H9 (cell line): ENCODE results near the gene GSTM1. TPM values are rescaled to one million over a fixed set of nuclear protein-coding genes. Genes with fewer than 3 reads are reported as not detected.

Experiments
- DNase-seq: peaks from one replicate; pipeline ENCODE4 v3.0.0-alpha.2; 2017
- H2AFZ ChIP-seq: one replicate; pipeline ENCODE4 v1.6.1; 2013; ENCODE audit warnings: mild to moderate bottlenecking, low read length, control low read depth, moderate library complexity
- H2AK5ac ChIP-seq: 2 replicates; pipeline ENCODE4 v1.6.1; 2013; ENCODE audit warnings: low read length, control low read depth, mixed read lengths; ENCODE audit not compliant: insufficient read length
- H2BK120ac ChIP-seq: one replicate; pipeline ENCODE4 v1.6.1; 2013; ENCODE audit warnings: low read depth, mild to moderate bottlenecking, low read length, control low read depth, inconsistent platforms; ENCODE audit not compliant: poor library complexity, severe bottlenecking
- H2BK12ac ChIP-seq: 2 replicates; pipeline ENCODE4 v1.6.1; 2013; ENCODE audit warnings: low read length, control low read depth, mixed read lengths, low read depth; ENCODE audit not compliant: insufficient read length
- H2BK15ac ChIP-seq: 2 replicates; pipeline ENCODE4 v1.6.1; 2013; ENCODE audit warnings: low read depth, low read length, control low read depth
- H2BK20ac ChIP-seq: one replicate; pipeline ENCODE4 v1.6.1; 2013; ENCODE audit warnings: low read depth, mild to moderate bottlenecking, low read length, control low read depth, inconsistent platforms; ENCODE audit not compliant: poor library complexity, severe bottlenecking
- H2BK5ac ChIP-seq: 2 replicates; pipeline ENCODE4 v1.6.1; 2013; ENCODE audit warnings: low read length, control low read depth, mixed read lengths; ENCODE audit not compliant: insufficient read length
- H3K14ac ChIP-seq: 2 replicates; pipeline ENCODE4 v1.6.1; 2013; ENCODE audit warnings: low read length, control low read depth; ENCODE audit not compliant: insufficient read depth
- H3K18ac ChIP-seq: 2 replicates; pipeline ENCODE4 v1.6.1; 2013; ENCODE audit warnings: low read depth, mild to moderate bottlenecking, mixed read lengths, low read length, control low read depth; ENCODE audit not compliant: insufficient read length
- H3K23ac ChIP-seq: 2 replicates; pipeline ENCODE4 v1.6.1; 2013; ENCODE audit warnings: low read length, control low read depth, mixed read lengths, low read depth; ENCODE audit not compliant: insufficient read length
- H3K23me2 ChIP-seq: 2 replicates; pipeline ENCODE4 v1.6.1; 2013; ENCODE audit warnings: low read depth, mild to moderate bottlenecking, mixed read lengths, low read length, control low read depth; ENCODE audit not compliant: insufficient read length, poor library complexity, severe bottlenecking
- H3K27ac ChIP-seq: 2 replicates; pipeline ENCODE4 v1.5.1; 2013; ENCODE audit warnings: low read length, control low read depth, mixed read lengths, low read depth; ENCODE audit not compliant: insufficient read length
- H3K27me3 ChIP-seq: 2 replicates; pipeline ENCODE4 v1.6.1; 2013; ENCODE audit warnings: low read length, control low read depth, inconsistent platforms; ENCODE audit not compliant: insufficient read depth
- H3K4ac ChIP-seq: 2 replicates; pipeline ENCODE4 v1.6.1; 2013; ENCODE audit warnings: low read depth, mild to moderate bottlenecking, control low read depth, inconsistent platforms, low read length, moderate library complexity
- H3K4me1 ChIP-seq: 2 replicates; pipeline ENCODE4 v1.6.1; 2013; ENCODE audit warnings: low read length, control low read depth, inconsistent platforms; ENCODE audit not compliant: insufficient read depth
- H3K4me2 ChIP-seq: 2 replicates; pipeline ENCODE4 v1.6.1; 2013; ENCODE audit warnings: low read length, control low read depth, mixed read lengths; ENCODE audit not compliant: insufficient read length, insufficient read depth
- H3K56ac ChIP-seq: 2 replicates; pipeline ENCODE4 v1.6.1; 2013; ENCODE audit warnings: low read depth, mild to moderate bottlenecking, mixed read lengths, low read length, control low read depth; ENCODE audit not compliant: insufficient read length
- H3K79me1 ChIP-seq: 2 replicates; pipeline ENCODE4 v1.6.1; 2013; ENCODE audit warnings: low read depth, mild to moderate bottlenecking, moderate library complexity, low read length, control low read depth, inconsistent platforms; ENCODE audit not compliant: insufficient read depth, poor library complexity, severe bottlenecking
- H3K79me2 ChIP-seq: 2 replicates; pipeline ENCODE4 v1.6.1; 2013; ENCODE audit warnings: low read length, control low read depth, inconsistent platforms; ENCODE audit not compliant: insufficient read depth
- H3K9ac ChIP-seq: 2 replicates; pipeline ENCODE4 v1.6.1; 2013; ENCODE audit warnings: low read length, control low read depth, mixed read lengths; ENCODE audit not compliant: insufficient read length; ENCODE audit errors: extremely low read depth
- H3K9me3 ChIP-seq: one replicate; pipeline ENCODE4 v1.6.1; 2013; ENCODE audit warnings: low read depth, low read length, inconsistent platforms; ENCODE audit not compliant: control insufficient read depth
- H3T11ph ChIP-seq: one replicate; pipeline ENCODE4 v1.6.1; 2013; ENCODE audit warnings: mild to moderate bottlenecking, low read length, control low read depth, inconsistent platforms
- H4K20me1 ChIP-seq: one replicate; pipeline ENCODE4 v1.6.1; 2013; ENCODE audit not compliant: control insufficient read depth, insufficient read length, insufficient read depth
- H4K5ac ChIP-seq: 2 replicates; pipeline ENCODE4 v1.6.1; 2013; ENCODE audit warnings: low read depth, mild to moderate bottlenecking, mixed read lengths, low read length, control low read depth; ENCODE audit not compliant: insufficient read length
- H4K8ac ChIP-seq: replicated peaks from 2 replicates; pipeline ENCODE4 v1.6.1; 2013; ENCODE audit warnings: low read length, control low read depth, mixed read lengths, low read depth; ENCODE audit not compliant: insufficient read length
- H4K91ac ChIP-seq: 2 replicates; pipeline ENCODE4 v1.6.1; 2013; ENCODE audit warnings: low read depth, mild to moderate bottlenecking, moderate library complexity, mixed read lengths, low read length, control low read depth; ENCODE audit not compliant: insufficient read length
- H3K27ac Mint-ChIP-seq, 3 experiments: 2 replicates in 2 of 3; 3 replicates in 1 of 3; pipeline ENCODE4 v1.8.0; 2020 to 2021; ENCODE audit warnings: mixed read lengths in 3 of 3, mild to moderate bottlenecking in 1 of 3, moderate library complexity in 1 of 3
- H3K27me3 Mint-ChIP-seq: 2 replicates; pipeline ENCODE4 v1.8.0; 2021; ENCODE audit warnings: low read depth, mild to moderate bottlenecking, moderate library complexity, mixed read lengths
- H3K36me3 Mint-ChIP-seq, 3 experiments: 2 replicates in 2 of 3; 3 replicates in 1 of 3; pipeline ENCODE4 v1.8.0; 2020 to 2021; ENCODE audit warnings: low read depth in 3 of 3, mixed read lengths in 3 of 3; ENCODE audit not compliant: insufficient read depth in 1 of 3
- H3K4me1 Mint-ChIP-seq, 2 experiments: 2 replicates each; pipeline ENCODE4 v1.8.0; 2020; ENCODE audit warnings: mixed read lengths in 2 of 2
- H3K4me3 Mint-ChIP-seq, 2 experiments: 2 replicates in 1 of 2; 3 replicates in 1 of 2; pipeline ENCODE4 v1.8.0; 2020 to 2021; ENCODE audit warnings: mild to moderate bottlenecking in 2 of 2, mixed read lengths in 2 of 2, moderate library complexity in 1 of 2
- H3K9me3 Mint-ChIP-seq, 2 experiments: 2 replicates in 1 of 2; 3 replicates in 1 of 2; pipeline ENCODE4 v1.8.0; 2020; ENCODE audit warnings: mild to moderate bottlenecking in 2 of 2, mixed read lengths in 2 of 2, moderate library complexity in 1 of 2
- CTCF ChIP-seq: fragments of 200-600 bp; sonication (generic); conservative IDR thresholded peaks from 3 replicates; pipeline ENCODE4 v1.8.0; 2021; ENCODE audit warnings: antibody characterized with exemption, mild to moderate bottlenecking
- WGBS: extraction: QIAGEN DNeasy Blood & Tissue Kit; methylation state at CpG from one replicate; pipeline ENCODE4 v1.1.7; 2013; ENCODE audit warnings: missing lambda C conversion rate, low lambda C conversion rate, mixed read lengths; ENCODE audit not compliant: insufficient read length; ENCODE audit errors: extremely low coverage; 5-methylcytosine and 5-hydroxymethylcytosine counted together
- total RNA-seq: library from RNA; stranded (reverse); gene quantifications from 2 replicates; pipeline ENCODE4 v1.2.1, GENCODE V29; 2021

GSTM1 gene
- total RNA-seq, 1 experiment from 2014 or later = 19.5 TPM

- Histone ChIP-seq H2BK120ac (no peak overlapping the region), H3K18ac (no peak overlapping the region), H4K20me1 (no peaks in the 10 kb centered on the region), H3K14ac (no peak overlapping the region), H3K23ac (no peak overlapping the region), H2BK12ac (no peak overlapping the region), H4K91ac (no peak overlapping the region), H3K56ac (no peak overlapping the region), H2AFZ (no peak overlapping the region), H4K8ac (no peak overlapping the region), H3K9me3 (peaks cover 11% of the 10 kb centered on the region), H3K4ac (no peak overlapping the region), H3K79me1 (no peaks in the 10 kb centered on the region), H3K27me3 (no peaks in the 10 kb centered on the region), H3K4me2 (no peak overlapping the region), H2BK15ac (no peak overlapping the region), H2AK5ac (no peak overlapping the region), H3T11ph (no peak overlapping the region), H4K5ac (no peak overlapping the region), H3K23me2 (no peaks in the 10 kb centered on the region), H3K79me2 (no peaks in the 10 kb centered on the region), H3K4me1 (no peaks in the 10 kb centered on the region), H3K9ac (no peak overlapping the region), H2BK20ac (no peak overlapping the region), H3K27ac (no peak overlapping the region), H2BK5ac (no peak overlapping the region)
- H3K4me3 Mint-ChIP-seq = no peak overlapping the region
- peaks cover 9 to 22% of the 10 kb centered on the region in 2 experiments; a peak in 3 of 4 replicates for H3K4me1 Mint-ChIP-seq
- WGBS = no CpG with 5 or more reads among the region's 1 CpG
- H3K36me3 Mint-ChIP-seq = peaks cover 0 to 5% (median 4%) of the 10 kb centered on the region in 3 experiments; a peak in 4 of 7 replicates
- no peak for TF ChIP-seq CTCF
- peaks cover 10 to 17% of the 10 kb centered on the region in 2 experiments for H3K9me3 Mint-ChIP-seq
- no peak for DNase-seq
- H3K27me3 Mint-ChIP-seq = peaks cover 16% of the 10 kb centered on the region
- H3K27ac Mint-ChIP-seq = no peak overlapping the region
These were observed 38.4 kb downstream of the GSTM1 start for GRCh38 chr1:109726007-109726406.
